ENCODE data around the gene ZDHHC17.
A peak's percentile ranks its signal among the peaks of the same experiment; 100 is the strongest.
"Not testable (repeated sequence)": the region's sequence is repeated elsewhere in the genome, so short reads cannot be mapped to it uniquely, and the experiment has no call there.

ZDHHC17 gene

GRCh38 chr12:76777765-76778216 lies 13.9 kb downstream of the ZDHHC17 start:
- DNase-seq = peak; percentile 41

GRCh38 chr12:76778364-76778763 lies 14.4 kb downstream of the ZDHHC17 start:
- DNase-seq = no peak

DNA sequence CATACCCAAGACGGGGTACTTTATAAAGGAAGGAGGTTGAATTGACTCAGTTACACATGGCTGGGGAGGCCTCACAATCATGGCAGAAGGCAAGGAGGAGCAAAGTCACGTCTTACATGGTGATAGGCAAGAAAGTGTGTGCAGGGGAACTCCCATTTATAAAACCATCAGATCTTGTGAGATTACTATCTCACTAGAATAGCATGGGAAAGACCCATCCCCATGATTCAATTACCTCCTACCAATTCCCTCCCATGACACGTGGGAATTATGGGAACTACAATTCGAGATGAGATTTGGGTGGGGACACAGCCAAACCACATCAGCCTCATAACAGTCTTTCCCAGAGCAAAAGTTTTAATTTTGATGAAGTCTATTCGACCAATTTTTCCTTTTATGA lies 15.4 kb downstream of the ZDHHC17 start:
- not testable (repeated sequence) for DNase-seq

DNA sequence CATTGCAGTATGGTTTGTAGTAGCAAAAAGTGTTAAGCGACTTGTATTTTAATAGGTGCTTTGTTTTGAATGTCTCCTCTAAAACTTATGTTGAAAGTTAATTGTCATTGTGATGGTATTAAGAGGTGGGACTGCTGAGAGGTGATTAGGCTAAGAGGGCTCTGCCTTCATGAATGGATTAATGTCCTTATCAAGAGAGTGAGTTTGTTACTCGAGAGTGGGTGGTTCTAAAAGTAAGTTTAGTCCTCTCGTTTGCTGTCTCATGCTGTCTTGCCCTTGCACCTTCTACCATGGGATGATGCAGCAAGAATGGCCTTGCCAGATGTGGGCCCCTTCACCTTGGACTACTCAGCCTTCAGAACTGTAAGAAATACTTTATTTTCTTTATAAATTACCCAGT lies 17.4 kb downstream of the ZDHHC17 start:
- no peak for DNase-seq

DNA sequence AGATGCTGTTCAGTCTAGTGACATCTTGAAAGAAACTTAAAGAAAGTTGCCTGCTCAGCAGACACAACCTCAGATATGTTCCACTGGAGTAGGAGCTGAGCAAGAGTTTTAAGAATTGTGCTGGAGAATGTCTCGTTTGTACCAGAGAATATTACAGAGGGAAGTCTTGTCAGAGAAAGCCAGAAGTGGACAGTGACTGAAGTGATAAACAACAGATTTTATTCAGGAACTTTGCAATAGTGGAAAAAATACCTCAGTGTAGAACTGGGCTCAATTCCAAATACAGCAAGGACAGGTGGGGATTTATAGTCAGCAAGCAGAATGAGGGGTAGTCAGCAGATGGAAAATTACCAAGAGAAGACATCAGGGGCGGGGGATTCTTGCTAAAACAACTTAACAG lies 18.6 kb downstream of the ZDHHC17 start:
- no peak for DNase-seq

- no peak for DNase-seq
These were observed 20.7 kb downstream of the ZDHHC17 start for GRCh38 chr12:76784600-76785051.

GRCh38 chr12:76785407-76785806 lies 21.5 kb downstream of the ZDHHC17 start:
- no peak for DNase-seq

- no peak for DNase-seq
These were observed 23.1 kb downstream of the ZDHHC17 start for GRCh38 chr12:76786986-76787385.

- DNase-seq = no peak
These were observed 23.8 kb downstream of the ZDHHC17 start for GRCh38 chr12:76787689-76788088.

DNA sequence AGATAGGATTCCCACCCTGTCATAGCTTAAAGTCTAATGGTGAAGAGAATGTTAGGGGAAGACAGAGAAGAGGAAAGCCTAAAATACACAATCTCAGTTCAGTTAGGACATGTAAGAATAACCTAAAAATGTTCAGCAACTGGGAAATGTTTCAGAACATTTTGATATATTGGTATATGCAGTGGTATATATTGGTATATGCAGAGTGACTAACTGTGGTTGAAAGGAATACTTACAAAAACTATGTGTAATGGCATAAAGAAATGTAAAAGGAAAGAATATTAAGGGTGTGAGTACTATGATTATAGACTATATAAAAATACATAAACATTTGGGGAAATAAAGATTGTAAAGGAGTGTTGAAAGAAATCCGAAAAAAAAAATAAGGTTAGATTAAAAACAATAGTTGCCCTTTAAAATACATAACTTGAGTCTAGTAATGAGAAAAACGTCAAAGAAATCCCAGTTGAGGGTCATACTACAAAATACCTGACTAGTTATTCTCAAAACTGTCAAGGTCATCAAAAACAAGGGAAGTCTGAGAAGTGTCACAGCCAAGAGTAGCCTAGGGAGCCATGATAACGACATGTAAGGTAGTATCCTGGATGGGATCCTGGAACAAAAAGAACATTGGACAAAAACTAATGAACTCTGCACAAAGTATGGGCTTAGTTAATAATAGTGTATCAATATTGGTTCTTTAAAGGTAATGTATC lies 25.6 kb downstream of the ZDHHC17 start:
- DNase-seq = no peak

DNA sequence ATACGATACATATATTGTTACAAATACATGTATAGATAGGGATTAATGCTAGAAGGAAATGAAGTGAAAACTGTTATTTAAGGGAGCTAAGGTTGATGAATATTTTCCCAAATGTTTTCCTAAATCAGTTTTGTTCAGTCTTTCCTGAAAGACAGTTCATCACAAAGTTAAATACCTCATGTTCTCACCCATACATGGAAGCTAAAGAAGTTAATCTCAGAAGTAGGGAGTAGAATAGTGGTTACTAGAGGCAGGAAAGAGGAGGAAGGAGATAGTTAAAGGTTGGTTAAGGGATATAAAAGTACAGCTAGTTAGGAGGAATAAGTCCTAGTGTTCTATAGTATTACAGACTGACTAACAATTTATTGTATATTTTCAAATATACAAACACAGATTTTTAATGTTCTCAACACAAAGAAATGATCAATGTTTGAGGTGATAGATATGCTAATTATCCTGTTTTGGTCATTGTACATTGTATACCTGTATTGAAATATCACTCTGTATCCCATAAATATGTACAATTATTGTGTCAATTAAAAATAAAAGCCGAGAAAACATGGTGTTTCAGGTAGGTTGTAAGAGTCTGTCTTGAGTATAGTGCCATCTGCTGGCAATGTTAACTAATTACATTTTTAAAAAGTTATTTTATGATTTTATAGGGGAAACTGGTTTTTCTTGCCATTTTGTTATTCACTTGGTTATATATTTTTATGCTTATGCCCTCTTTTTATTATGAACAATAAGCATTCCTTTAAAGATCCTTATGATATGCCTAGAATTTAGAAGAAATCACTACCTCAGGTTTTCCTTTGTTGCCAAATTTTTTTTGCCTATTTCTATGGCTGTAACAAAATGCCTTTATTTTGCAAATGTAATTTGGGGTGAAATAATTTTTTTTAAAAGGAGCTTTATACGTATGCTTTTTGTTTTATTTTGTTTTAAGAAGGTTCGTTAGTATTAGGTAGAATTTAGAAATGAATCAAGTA lies 26.9 kb downstream of the ZDHHC17 start:
- DNase-seq = peak; percentile 68

GRCh38 chr12:76792828-76793227 lies 28.9 kb downstream of the ZDHHC17 start:
- no peak for DNase-seq

DNA sequence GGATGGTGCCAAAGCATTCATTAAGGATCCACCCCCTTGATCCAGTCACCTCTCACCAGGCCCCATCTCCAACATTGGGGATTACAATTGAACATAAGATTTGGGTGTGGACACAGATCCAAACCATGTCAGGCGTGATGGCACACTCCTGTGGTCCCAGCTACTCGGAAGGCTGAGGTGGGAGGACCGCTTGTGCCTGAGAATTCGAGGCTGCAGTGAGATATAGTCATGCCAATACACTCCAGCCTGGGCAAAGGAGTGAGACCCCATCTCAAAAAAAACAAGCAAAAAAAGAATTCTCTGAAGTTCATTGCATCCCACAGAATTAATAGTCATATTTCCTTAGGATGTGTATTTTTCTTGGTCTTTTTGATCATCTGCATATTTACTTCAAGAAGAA lies 34.9 kb downstream of the ZDHHC17 start:
- no peak for DNase-seq

DNA sequence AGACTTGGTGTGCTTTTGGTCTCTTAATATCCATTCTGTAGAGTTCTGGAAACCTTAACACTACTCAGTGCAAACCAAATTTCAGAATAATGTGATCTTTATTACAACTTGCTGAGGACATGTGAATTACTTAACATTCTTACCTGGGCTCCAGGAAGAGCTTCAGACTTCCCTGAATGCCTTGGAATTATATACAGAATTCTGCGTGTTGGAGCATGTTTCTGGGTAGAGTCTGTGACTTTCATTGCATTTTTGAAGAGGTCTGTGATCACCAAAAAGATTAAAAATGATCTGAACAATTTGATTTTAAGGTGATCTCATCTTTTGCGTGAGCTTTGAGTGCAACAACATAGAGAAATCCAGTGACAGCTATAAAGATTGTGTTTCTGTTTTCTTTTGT lies 35.4 kb downstream of the ZDHHC17 start:
- DNase-seq = no peak

GRCh38 chr12:76802060-76802459 lies 38.1 kb downstream of the ZDHHC17 start:
- DNase-seq = no peak

GRCh38 chr12:76804435-76804976 lies 40.6 kb downstream of the ZDHHC17 start:
- DNase-seq = no peak

GRCh38 chr12:76810671-76811419 lies 46.9 kb downstream of the ZDHHC17 start:
- DNase-seq = no peak

DNA sequence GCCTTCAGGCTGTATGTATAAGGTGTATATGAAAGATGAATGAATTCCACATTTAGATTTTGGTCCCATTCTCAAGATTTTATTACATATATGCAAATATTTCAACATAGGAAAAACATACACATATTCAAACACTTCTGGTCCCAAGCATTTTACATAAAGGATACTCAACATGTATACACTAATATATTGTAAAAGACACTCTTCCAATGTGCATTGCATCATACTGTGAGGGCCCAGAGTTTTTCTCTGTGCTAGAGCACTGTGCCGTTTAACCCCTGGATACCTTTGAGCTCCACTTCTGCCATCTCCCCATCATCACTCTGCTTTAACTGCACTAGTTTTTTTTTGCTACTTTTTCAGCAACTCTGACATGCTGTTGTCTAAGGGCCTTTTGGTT lies 48.1 kb downstream of the ZDHHC17 start:
- no peak for DNase-seq

- no peak for DNase-seq
These were observed 49.4 kb downstream of the ZDHHC17 start for GRCh38 chr12:76813265-76813664.

DNA sequence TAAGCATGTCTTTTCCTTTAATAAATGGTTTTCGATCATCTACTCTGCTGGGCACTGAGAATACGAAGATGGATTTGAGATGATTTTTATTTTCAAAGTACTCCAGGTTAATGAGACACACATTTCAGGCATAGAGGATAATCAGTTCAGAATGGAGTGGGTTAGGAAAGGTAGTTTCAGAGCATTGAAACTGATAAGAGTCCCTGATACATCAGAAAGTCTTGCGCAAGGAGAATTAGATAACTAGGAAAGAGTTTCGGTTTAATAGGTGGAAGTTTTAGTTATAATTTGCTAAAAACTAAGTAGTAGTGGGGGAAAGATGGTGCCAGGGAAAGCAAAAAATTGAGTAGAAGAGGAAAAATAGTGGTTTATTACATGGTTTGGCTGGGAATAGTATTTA lies 50.1 kb downstream of the ZDHHC17 start:
- no peak for DNase-seq

DNA sequence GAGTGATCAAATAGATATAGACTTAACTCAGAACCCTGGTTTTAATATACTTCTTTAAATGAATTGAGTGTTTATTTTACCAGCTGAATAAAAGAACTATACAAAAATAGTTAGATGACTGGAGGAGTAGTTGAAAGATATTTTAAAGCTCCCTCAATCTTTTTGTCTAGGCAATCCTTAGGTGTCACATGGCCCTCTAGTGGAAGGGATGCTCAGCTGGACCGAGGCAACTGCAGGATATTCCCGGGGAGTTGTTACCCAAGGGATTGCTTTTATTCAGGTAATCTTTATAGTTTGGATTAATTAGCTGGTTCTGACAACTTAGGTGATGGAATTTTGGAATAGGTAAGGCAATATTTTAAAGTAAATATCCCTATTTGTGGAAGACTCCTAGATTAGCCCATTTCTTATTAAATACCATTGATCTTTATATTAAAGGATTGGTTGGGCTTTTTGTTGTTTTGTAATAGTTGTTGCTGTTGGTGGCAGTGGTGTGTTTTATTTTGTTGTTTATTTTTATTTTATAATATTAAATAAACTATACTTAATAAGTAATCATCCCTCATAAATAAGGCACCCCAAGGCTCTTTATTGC lies 57.1 kb downstream of the ZDHHC17 start:
- DNase-seq = peak; percentile 59

GRCh38 chr12:76830436-76830835 lies 66.5 kb downstream of the ZDHHC17 start:
- DNase-seq = no peak
